GM23248 (cell line): ENCODE measurements around the gene MRPL10.

ENCODE experiments used
- EZH2 ChIP-seq: fragments of 200-600 bp; sonication (generic); IDR thresholded peaks from 2 replicates; pipeline ENCODE4 v1.6.1; 2018; ENCODE audit warnings: antibody characterized with exemption, mild to moderate bottlenecking; ENCODE audit not compliant: insufficient read depth, poor library complexity, severe bottlenecking
- EZH2phosphoT487 ChIP-seq: fragments of 200-600 bp; sonication (generic); IDR thresholded peaks from 2 replicates; pipeline ENCODE4 v1.6.1; 2018; ENCODE audit warnings: antibody characterized with exemption, moderate library complexity, mild to moderate bottlenecking, low read depth; ENCODE audit not compliant: insufficient read depth

DNA sequence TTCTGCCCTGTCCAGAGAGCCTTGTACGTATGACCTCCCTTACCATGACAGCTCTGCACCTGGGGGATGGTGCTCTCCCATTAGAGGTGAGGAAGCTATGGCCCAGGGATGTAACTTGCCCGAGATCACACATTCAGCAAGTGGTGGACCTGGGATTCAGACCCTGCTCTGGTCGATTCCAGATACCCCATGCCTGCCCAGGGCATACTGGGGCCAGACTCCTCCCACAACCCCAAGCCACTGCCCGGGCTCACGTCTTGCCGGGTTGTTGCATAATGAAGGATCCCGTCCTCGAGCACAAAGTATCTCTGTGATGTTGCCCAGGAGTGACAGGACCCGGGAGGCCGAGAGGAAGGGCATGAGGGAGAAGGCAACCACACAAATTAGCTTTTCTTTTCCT lies 11.9 kb downstream of the MRPL10 start:
- TF ChIP-seq EZH2phosphoT487: no peak
- no peak for TF ChIP-seq EZH2
